ENCODE results near the gene YPEL3. TPM values are rescaled to one million over a fixed set of nuclear protein-coding genes. Genes with fewer than 3 reads are reported as not detected.

Gene YPEL3
- total and polyA plus RNA-seq, 4 donors, result 56.2 to 208 (median 93.5) TPM

GRCh38 chr16:30083216-30084055 is 12.6 kb downstream of the YPEL3 start:
- DNase-seq, result no peak
- no peak for ATAC-seq (ENCODE audit: insufficient read depth, low FRiP score)
- H3K4me3 ChIP-seq, result no peak overlapping the region
- H3K27ac ChIP-seq (ENCODE audit: low read depth in 1 of 2, low read length in 1 of 2), result no peak overlapping the region
- H3K9ac ChIP-seq (ENCODE audit: insufficient read depth in 1 of 2, low read length in 2 of 2), result no peak overlapping the region
- H3K9me3 ChIP-seq (ENCODE audit: control insufficient read depth in 4 of 4, insufficient read depth in 3 of 4, low read length in 3 of 4), result no peaks in the 10 kb centered on the region
- 94 to 95% methylated on average over 24 of the region's 24 CpGs for WGBS, 2 donors
- H3K27me3 ChIP-seq (ENCODE audit: control insufficient read depth in 3 of 3, insufficient read depth in 3 of 3, low read length in 2 of 3), result no peaks in the 10 kb centered on the region
- no peaks in the 10 kb centered on the region for H3K4me1 ChIP-seq (ENCODE audit: control insufficient read depth in 5 of 5, insufficient read depth in 5 of 5, low read length in 5 of 5)
- TF ChIP-seq CTCF (IDR thresholded peaks at IDR 0.05; ENCODE audit: control extremely low read depth, extremely low read depth), result no peak
- peaks cover 21 to 63% (median 38%) of the 10 kb centered on the region in 4 donors for H3K36me3 ChIP-seq (ENCODE audit: control insufficient read depth in 4 of 4, insufficient read depth in 4 of 4, low read length in 4 of 4)

GRCh38 chr16:30082545-30083090 is 13.4 kb downstream of the YPEL3 start:
- WGBS, 2 donors, result 86 to 89% methylated on average over 20 of the region's 20 CpGs
- ATAC-seq (ENCODE audit: insufficient read depth, low FRiP score) (no peak), DNase-seq (no peak)
- no peak overlapping the region for H3K27ac ChIP-seq (ENCODE audit: low read depth in 1 of 2, low read length in 1 of 2)
- H3K9ac ChIP-seq (ENCODE audit: insufficient read depth in 1 of 2, low read length in 2 of 2), result no peak overlapping the region
- TF ChIP-seq CTCF (IDR thresholded peaks at IDR 0.05; ENCODE audit: control extremely low read depth, extremely low read depth), result no peak
- no peaks in the 10 kb centered on the region for H3K9me3 ChIP-seq (ENCODE audit: control insufficient read depth in 4 of 4, insufficient read depth in 3 of 4, low read length in 3 of 4)
- H3K4me3 ChIP-seq, result no peak overlapping the region
- H3K4me1 ChIP-seq (ENCODE audit: control insufficient read depth in 5 of 5, insufficient read depth in 5 of 5, low read length in 5 of 5), result peaks cover 0 to 2% (median 0%) of the 10 kb centered on the region in 5 donors
- H3K36me3 ChIP-seq (ENCODE audit: control insufficient read depth in 4 of 4, insufficient read depth in 4 of 4, low read length in 4 of 4), result peaks cover 21 to 67% (median 39%) of the 10 kb centered on the region in 4 donors
- H3K27me3 ChIP-seq (ENCODE audit: control insufficient read depth in 3 of 3, insufficient read depth in 3 of 3, low read length in 2 of 3), result no peaks in the 10 kb centered on the region

GRCh38 chr16:30079480-30079879 is 16.5 kb downstream of the YPEL3 start:
- no peak for ATAC-seq (ENCODE audit: insufficient read depth, low FRiP score)
- Histone ChIP-seq H3K9me3 (ENCODE audit: control insufficient read depth in 4 of 4, insufficient read depth in 3 of 4, low read length in 3 of 4) (no peaks in the 10 kb centered on the region), H3K27me3 (ENCODE audit: control insufficient read depth in 3 of 3, insufficient read depth in 3 of 3, low read length in 2 of 3) (no peaks in the 10 kb centered on the region), H3K27ac (ENCODE audit: low read depth in 1 of 2, low read length in 1 of 2) (no peak overlapping the region), H3K36me3 (ENCODE audit: control insufficient read depth in 4 of 4, insufficient read depth in 4 of 4, low read length in 4 of 4) (peaks cover 17 to 52% (median 42%) of the 10 kb centered on the region in 4 donors), H3K4me1 (ENCODE audit: control insufficient read depth in 5 of 5, insufficient read depth in 5 of 5, low read length in 5 of 5) (peaks cover 4 to 20% (median 8%) of the 10 kb centered on the region in 5 donors), H3K9ac (ENCODE audit: insufficient read depth in 1 of 2, low read length in 2 of 2) (no peak overlapping the region), H3K4me3 (no peak overlapping the region)
- no peak for TF ChIP-seq CTCF (IDR thresholded peaks at IDR 0.05; ENCODE audit: control extremely low read depth, extremely low read depth)
- no peak for DNase-seq
- 92 to 96% methylated on average over 7 of the region's 7 CpGs for WGBS, 2 donors

Measured in lung (tissue), 12 donors.